HAP-1 (cell line): ENCODE data around the gene UBE2E1.
"Not testable (repeated sequence)": the region's sequence is repeated elsewhere in the genome, so short reads cannot be mapped to it uniquely, and the experiment has no call there.

Experiments
- DNase-seq, 2 experiments: peaks; one replicate each; pipeline ENCODE4 v3.0.0-alpha.2; 2016 to 2020; ENCODE audit warnings: low spot score in 2 of 2
- H3K27me3 ChIP-seq: fragments of 250-450 bp; sonication (Bioruptor Pico); 2 replicates; pipeline ENCODE4 v1.5.1; 2020; ENCODE audit warnings: low read depth, mild to moderate bottlenecking, moderate library complexity
- H3K36me3 ChIP-seq: fragments of 250-450 bp; sonication (Bioruptor Pico); replicated peaks from 2 replicates; pipeline ENCODE4 v1.5.1; 2020; ENCODE audit warnings: mild to moderate bottlenecking
- H3K4me1 ChIP-seq: fragments of 250-450 bp; sonication (Bioruptor Pico); 2 replicates; pipeline ENCODE4 v1.5.1; 2020; ENCODE audit warnings: mild to moderate bottlenecking
- H3K4me3 ChIP-seq: fragments of 250-450 bp; sonication (Bioruptor Pico); 2 replicates; pipeline ENCODE4 v1.5.1; 2020; ENCODE audit warnings: mild to moderate bottlenecking, moderate library complexity
- H3K9me3 ChIP-seq: fragments of 250-450 bp; sonication (Bioruptor Pico); 2 replicates; pipeline ENCODE4 v1.5.1; 2020; ENCODE audit warnings: mild to moderate bottlenecking, moderate library complexity
- in situ Hi-C: fragments of 300-500 bp; cut with MboI; formaldehyde crosslinking; loops from 3 replicates; pipeline ENCODE4 v1.14.3; 2020; ENCODE audit warnings: low sequenced_read_pairs, inconsistent platforms, mixed read lengths

Gene UBE2E1

GRCh38 chr3:23861689-23862088 lies 55.9 kb downstream of the UBE2E1 start:
- H3K36me3 ChIP-seq: peaks cover 2% of the 10 kb centered on the region; the same call in 1 of the 2 replicates
- no peaks in the 10 kb centered on the region; the same call in 1 of the 2 replicates for H3K4me1 ChIP-seq
- no peaks in the 10 kb centered on the region for H3K9me3 ChIP-seq
- no peak for DNase-seq
- H3K27me3 ChIP-seq: no peaks in the 10 kb centered on the region
- in situ Hi-C loops: no loop called here
- no peak overlapping the region for H3K4me3 ChIP-seq

GRCh38 chr3:23863060-23863459 lies 57.3 kb downstream of the UBE2E1 start:
- Histone ChIP-seq H3K4me1 (no peaks in the 10 kb centered on the region; the same call in 1 of the 2 replicates), H3K9me3 (no peaks in the 10 kb centered on the region), H3K4me3 (no peak overlapping the region), H3K27me3 (no peaks in the 10 kb centered on the region), H3K36me3 (peaks cover 2% of the 10 kb centered on the region; the same call in 1 of the 2 replicates)
- DNase-seq: no peak
- in situ Hi-C loops: no loop called here

DNA sequence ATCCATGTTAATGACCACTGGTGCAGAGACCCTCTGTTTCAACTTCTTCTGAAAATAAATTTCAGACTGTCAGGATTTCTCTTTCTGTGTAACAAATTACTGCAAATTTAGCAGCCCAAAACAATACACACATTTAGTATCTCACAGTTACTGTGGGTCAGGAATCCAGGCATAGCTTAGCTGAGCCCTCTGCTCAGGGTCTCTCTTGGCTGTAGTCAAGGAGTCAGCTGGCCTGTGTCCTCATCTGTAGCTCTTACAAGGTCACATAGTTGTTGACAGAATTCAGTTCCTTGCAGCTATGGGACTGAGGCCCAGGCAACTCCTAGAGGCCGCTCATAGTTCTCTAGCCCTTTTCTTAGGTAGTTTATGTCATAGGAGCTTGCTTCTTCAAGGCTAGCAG lies 59.2 kb downstream of the UBE2E1 start:
- Histone ChIP-seq H3K36me3 (peaks cover 2% of the 10 kb centered on the region; the same call in 1 of the 2 replicates), H3K4me1 (no peaks in the 10 kb centered on the region), H3K27me3 (no peaks in the 10 kb centered on the region), H3K4me3 (no peak overlapping the region), H3K9me3 (peaks cover under 1% of the 10 kb centered on the region; the same call in 1 of the 2 replicates)
- no peak for DNase-seq
- in situ Hi-C loops: no loop called here

DNA sequence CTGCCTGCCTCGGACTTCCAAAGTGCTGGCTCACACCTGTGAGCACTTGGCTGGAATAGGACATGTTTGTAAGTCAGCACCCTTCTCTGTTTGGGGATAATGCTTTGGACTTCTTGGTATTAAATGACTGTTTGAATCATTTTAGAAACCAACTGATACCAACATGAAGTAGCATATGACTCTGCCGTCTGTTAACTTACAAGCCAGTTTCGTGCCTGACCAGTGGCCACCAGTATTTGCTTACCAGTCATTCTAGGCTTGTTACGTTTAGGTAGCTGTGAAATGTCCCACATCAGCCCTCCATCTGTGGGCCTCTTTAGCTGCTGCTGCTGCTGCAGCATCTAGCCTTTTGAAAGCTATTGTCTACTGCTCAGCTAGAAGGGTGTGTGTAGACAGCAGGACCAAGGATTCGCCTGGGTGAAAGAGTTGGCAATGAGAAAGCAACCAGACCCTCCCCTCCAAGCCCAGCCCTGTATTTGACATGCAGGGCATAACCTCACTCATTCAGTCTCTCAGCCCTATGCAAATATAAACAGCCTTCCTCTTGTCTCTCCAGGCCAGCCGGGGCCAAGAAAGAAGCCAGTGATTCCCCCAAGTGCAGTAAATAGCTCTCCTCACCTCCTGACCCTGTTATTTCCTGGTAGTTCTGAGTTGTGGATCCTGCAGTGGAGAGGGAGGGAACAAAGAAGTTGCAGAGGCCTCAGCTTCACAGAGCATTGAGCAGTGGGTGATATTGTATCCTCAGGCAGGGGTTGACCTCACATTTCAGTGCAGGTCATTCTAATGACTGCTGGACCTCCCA lies 60.0 kb downstream of the UBE2E1 start:
- H3K4me1 ChIP-seq: no peaks in the 10 kb centered on the region; the same call in 1 of the 2 replicates
- H3K36me3 ChIP-seq: peaks cover 2% of the 10 kb centered on the region; the same call in 1 of the 2 replicates
- H3K9me3 ChIP-seq: peaks cover 5% of the 10 kb centered on the region; the same call in 1 of the 2 replicates
- in situ Hi-C loops: no loop called here
- H3K4me3 ChIP-seq: no peak overlapping the region
- no peaks in the 10 kb centered on the region for H3K27me3 ChIP-seq
- peak in 1 of 2 experiments; percentile 19 for DNase-seq

DNA sequence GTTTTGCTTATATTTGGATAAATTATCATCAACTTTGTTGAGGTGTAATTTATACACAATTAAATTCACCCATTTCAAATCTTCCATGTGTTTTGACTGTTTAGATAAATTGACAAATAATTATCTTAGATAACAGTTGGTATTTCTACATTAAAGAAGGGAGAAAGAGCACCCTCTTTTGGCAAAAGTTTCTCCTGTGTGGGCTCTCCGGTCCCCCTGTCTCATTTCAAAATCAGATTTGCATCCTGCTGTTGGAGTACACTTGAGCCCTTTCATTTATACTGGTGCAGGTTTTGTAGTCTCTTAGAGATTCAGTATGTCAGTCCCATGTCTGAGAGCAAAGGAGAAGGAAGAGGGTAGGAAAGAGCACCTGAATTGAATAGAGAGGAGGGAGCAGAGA lies 61.6 kb downstream of the UBE2E1 start:
- H3K27me3 ChIP-seq: no peaks in the 10 kb centered on the region
- in situ Hi-C loops: no loop called here
- no peak overlapping the region for H3K4me3 ChIP-seq
- DNase-seq: no peak
- H3K36me3 ChIP-seq: peaks cover 2% of the 10 kb centered on the region; the same call in 1 of the 2 replicates
- peaks cover 5% of the 10 kb centered on the region; the same call in 1 of the 2 replicates for H3K9me3 ChIP-seq
- no peaks in the 10 kb centered on the region; the same call in 1 of the 2 replicates for H3K4me1 ChIP-seq

- no peaks in the 10 kb centered on the region for H3K27me3 ChIP-seq
- H3K9me3 ChIP-seq: peaks cover 5% of the 10 kb centered on the region; the same call in 1 of the 2 replicates
- H3K36me3 ChIP-seq: peaks cover 2% of the 10 kb centered on the region; the same call in 1 of the 2 replicates
- H3K4me1 ChIP-seq: no peaks in the 10 kb centered on the region; the same call in 1 of the 2 replicates
- in situ Hi-C loops: no loop called here
- DNase-seq: no peak
- H3K4me3 ChIP-seq: no peak overlapping the region
Measured at GRCh38 chr3:23867838-23868237, 62.1 kb downstream of the UBE2E1 start.

- Histone ChIP-seq H3K36me3 (no peaks in the 10 kb centered on the region), H3K4me1 (no peaks in the 10 kb centered on the region; the same call in 1 of the 2 replicates), H3K9me3 (peaks cover 5% of the 10 kb centered on the region; the same call in 1 of the 2 replicates), H3K27me3 (no peaks in the 10 kb centered on the region), H3K4me3 (no peak overlapping the region)
- in situ Hi-C loops: no loop called here
- no peak for DNase-seq
Measured at GRCh38 chr3:23869977-23870662, 64.4 kb downstream of the UBE2E1 start.

DNA sequence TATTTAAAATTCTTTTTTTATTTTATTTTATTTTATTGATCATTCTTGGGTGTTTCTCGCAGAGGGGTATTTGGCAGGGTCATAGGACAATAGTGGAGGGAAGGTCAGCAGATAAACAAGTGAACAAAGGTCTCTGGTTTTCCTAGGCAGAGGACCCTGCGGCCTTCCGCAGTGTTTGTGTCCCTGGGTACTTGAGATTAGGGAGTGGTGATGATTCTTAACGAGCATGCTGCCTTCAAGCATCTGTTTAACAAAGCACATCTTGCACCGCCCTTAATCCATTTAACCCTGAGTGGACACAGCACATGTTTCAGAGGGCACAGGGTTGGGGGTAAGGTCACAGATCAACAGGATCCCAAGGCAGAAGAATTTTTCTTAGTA lies 64.9 kb downstream of the UBE2E1 start:
- in situ Hi-C loops, H3K36me3 ChIP-seq, H3K4me3 ChIP-seq, H3K4me1 ChIP-seq, H3K9me3 ChIP-seq, DNase-seq, H3K27me3 ChIP-seq: not testable (repeated sequence)

- DNase-seq, H3K4me1 ChIP-seq, H3K4me3 ChIP-seq, H3K9me3 ChIP-seq, H3K36me3 ChIP-seq, H3K27me3 ChIP-seq, in situ Hi-C loops: not testable (repeated sequence)
Measured at GRCh38 chr3:23871361-23871760, 65.6 kb downstream of the UBE2E1 start.

DNA sequence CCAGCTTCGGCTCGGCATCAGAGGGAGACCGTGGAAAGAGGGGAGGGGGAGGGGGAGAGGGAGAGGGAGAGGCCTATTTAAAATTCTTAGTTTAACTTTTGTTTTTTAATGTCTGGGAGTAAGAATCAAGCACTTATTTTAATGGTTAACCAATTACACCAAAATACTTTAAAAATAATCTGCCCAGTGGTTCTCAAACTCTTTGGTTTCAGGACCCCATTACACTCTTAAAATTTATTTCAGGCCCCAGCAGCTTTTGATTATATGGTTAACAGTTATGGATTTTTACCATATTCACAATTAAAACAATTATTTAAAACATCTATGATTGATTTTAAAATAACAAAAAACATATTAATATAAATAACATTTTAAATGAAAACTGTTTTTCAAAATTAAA lies 66.6 kb downstream of the UBE2E1 start:
- DNase-seq: no peak
- in situ Hi-C loops: no loop called here
- no peaks in the 10 kb centered on the region for H3K27me3 ChIP-seq

GRCh38 chr3:23873941-23874340 lies 68.2 kb downstream of the UBE2E1 start:
- Histone ChIP-seq H3K4me1 (no peaks in the 10 kb centered on the region; the same call in 1 of the 2 replicates), H3K9me3 (peaks cover 5% of the 10 kb centered on the region; the same call in 1 of the 2 replicates), H3K27me3 (no peaks in the 10 kb centered on the region), H3K4me3 (no peak overlapping the region), H3K36me3 (peaks cover 2% of the 10 kb centered on the region)
- in situ Hi-C loops: no loop called here
- DNase-seq: no peak

More for the DNA sequence above, 66.6 kb downstream of the UBE2E1 start:
- H3K4me1 ChIP-seq: no peaks in the 10 kb centered on the region; the same call in 1 of the 2 replicates
- H3K9me3 ChIP-seq: peaks cover 5% of the 10 kb centered on the region; the same call in 1 of the 2 replicates
- no peak overlapping the region for H3K4me3 ChIP-seq
- no peaks in the 10 kb centered on the region for H3K36me3 ChIP-seq

GRCh38 chr3:23874359-23875112 lies 68.8 kb downstream of the UBE2E1 start:
- in situ Hi-C loops: no loop called here
- Histone ChIP-seq H3K4me3 (no peak overlapping the region), H3K9me3 (peaks cover 5% of the 10 kb centered on the region; the same call in 1 of the 2 replicates), H3K36me3 (peaks cover 8% of the 10 kb centered on the region), H3K27me3 (no peaks in the 10 kb centered on the region), H3K4me1 (no peaks in the 10 kb centered on the region; the same call in 1 of the 2 replicates)
- no peak for DNase-seq

- Histone ChIP-seq H3K4me3 (no peak overlapping the region), H3K27me3 (no peaks in the 10 kb centered on the region), H3K36me3 (peaks cover 8% of the 10 kb centered on the region), H3K4me1 (no peaks in the 10 kb centered on the region; the same call in 1 of the 2 replicates), H3K9me3 (peaks cover 2% of the 10 kb centered on the region; the same call in 1 of the 2 replicates)
- DNase-seq: no peak
- in situ Hi-C loops: no loop called here
Measured at GRCh38 chr3:23875113-23875725, 69.5 kb downstream of the UBE2E1 start.
